GM12878 (cell line): ENCODE measurements around the gene SORCS2. TPM values are rescaled to one million over a fixed set of nuclear protein-coding genes. Genes with fewer than 3 reads are reported as not detected.

Experiments
- ATAC-seq: fragments of 200-7000 bp; cut with Tn5 transposase; 3 replicates; pipeline ENCODE4 v1.9.1; 2020; ENCODE audit warnings: mild to moderate bottlenecking, moderate library complexity
- BruUV-seq: library from RNA; stranded (reverse); fragments of 400-500 nt; replicated peaks from 2 replicates; lab custom pipeline; 2021; lab: Mats Ljungman, UMichigan
- CTCF ChIA-PET: fragments of 300-600 bp; sonication (Branson Sonifier 250); formaldehyde crosslinking; extraction: SDS; loops from one replicate; lab custom pipeline; 2021; ENCODE audit warnings: inconsistent platforms; lab: Yijun Ruan, JAX
- POLR2A ChIA-PET: fragments of 350-600 bp; formaldehyde crosslinking; extraction: SDS; loops from one replicate; lab custom pipeline; 2021; ENCODE audit warnings: inconsistent platforms; lab: Charles Lee
- RAD21 ChIA-PET: fragments of 300-600 bp; sonication (Branson Sonifier 250); formaldehyde crosslinking; loops from one replicate; lab custom pipeline; 2023; ENCODE audit warnings: antibody characterized with exemption; ENCODE audit not compliant: unreplicated experiment; lab: Charles Lee
- SMC1A ChIA-PET: fragments of 300-600 bp; sonication (Branson Sonifier 250); formaldehyde crosslinking; loops from one replicate; lab custom pipeline; 2023; ENCODE audit not compliant: unreplicated experiment, uncharacterized antibody; lab: Charles Lee
- DNase-seq: peaks from one replicate; pipeline ENCODE4 v3.0.0-alpha.2; 2011; ENCODE audit warnings: low read depth, low spot score
- FAIRE-seq: peaks from 3 replicates; lab custom pipeline; 2011; peaks lifted over from hg19 to GRCh38; lab: Jason Lieb, UNC
- H2AFZ ChIP-seq: 2 replicates; pipeline ENCODE4 v1.6.0; 2011; ENCODE audit warnings: low read depth, low read length, control low read depth; ENCODE audit not compliant: control insufficient read depth
- H3K27ac ChIP-seq: 2 replicates; pipeline ENCODE4 v1.5.1; 2011; ENCODE audit warnings: control low read depth; ENCODE audit not compliant: control insufficient read depth, insufficient read depth
- H3K27me3 ChIP-seq, 2 experiments: replicated peaks in 1 of 2; 2 replicates each; pipeline versions ENCODE4 v1.6.0 to v1.6.1; 2011; ENCODE audit warnings: low read length in 1 of 2; ENCODE audit not compliant: control insufficient read depth in 2 of 2, insufficient read depth in 2 of 2
- H3K36me3 ChIP-seq, 2 experiments: 2 replicates each; pipeline ENCODE4 v1.5.1; 2011; ENCODE audit warnings: low read length in 1 of 2; ENCODE audit not compliant: control insufficient read depth in 2 of 2, insufficient read depth in 2 of 2
- H3K4me1 ChIP-seq: 2 replicates; pipeline ENCODE4 v1.6.1; 2011; ENCODE audit warnings: mild to moderate bottlenecking, low read length, moderate library complexity, mixed read lengths; ENCODE audit not compliant: control insufficient read depth, insufficient read depth
- H3K4me2 ChIP-seq: 2 replicates; pipeline ENCODE4 v1.6.0; 2011; ENCODE audit warnings: control low read depth; ENCODE audit not compliant: control insufficient read depth, insufficient read depth
- H3K4me3 ChIP-seq: fragments of 200-600 bp; sonication (generic); 2 replicates; pipeline ENCODE4 v1.5.1; 2016
- H3K79me2 ChIP-seq: 2 replicates; pipeline ENCODE4 v1.6.0; 2011; ENCODE audit warnings: low read length; ENCODE audit not compliant: control insufficient read depth, insufficient read depth
- H3K9ac ChIP-seq: 2 replicates; pipeline ENCODE4 v1.8.0; 2011; ENCODE audit warnings: low read length, control low read depth, mixed read lengths; ENCODE audit not compliant: control insufficient read depth, insufficient read depth
- H3K9me3 ChIP-seq: replicated peaks from 3 replicates; pipeline ENCODE4 v1.5.1; 2011; ENCODE audit warnings: mild to moderate bottlenecking, low read length; ENCODE audit not compliant: control insufficient read depth, insufficient read depth
- H4K20me1 ChIP-seq: 2 replicates; pipeline ENCODE4 v1.6.0; 2011; ENCODE audit not compliant: control insufficient read depth, insufficient read depth
- ATF7 ChIP-seq: fragments of 450-650 bp; IDR thresholded peaks from 2 replicates; pipeline ENCODE4 v1.6.1; 2016; ENCODE audit warnings: low read depth, mild to moderate bottlenecking
- BCL11A ChIP-seq: IDR thresholded peaks from 2 replicates; pipeline ENCODE4 v1.6.1; 2011; ENCODE audit warnings: low read depth, low read length
- BCL3 ChIP-seq: IDR thresholded peaks from 2 replicates; pipeline ENCODE4 v1.6.1; 2011; ENCODE audit warnings: borderline replicate concordance, low read depth, mild to moderate bottlenecking, moderate library complexity, low read length; ENCODE audit not compliant: insufficient read depth, poor library complexity, severe bottlenecking
- CEBPZ ChIP-seq: fragments of 150-350 bp; IDR thresholded peaks from 2 replicates; pipeline ENCODE4 v1.6.1; 2016; ENCODE audit warnings: low read depth, low read length
- IRF5 ChIP-seq: fragments of 450-650 bp; IDR thresholded peaks from 2 replicates; pipeline ENCODE4 v1.6.1; 2017; ENCODE audit warnings: borderline replicate concordance
- KAT2A ChIP-seq: conservative IDR thresholded peaks from 2 replicates; pipeline ENCODE4 v1.6.1; 2011; ENCODE audit warnings: low read depth, low read length; ENCODE audit not compliant: control insufficient read depth
- NBN ChIP-seq: fragments of 450-650 bp; IDR thresholded peaks from 2 replicates; pipeline ENCODE4 v1.6.1; 2016
- POLR2AphosphoS2 ChIP-seq: IDR thresholded peaks from 2 replicates; pipeline ENCODE4 v1.6.1; 2011; ENCODE audit warnings: low read depth, mild to moderate bottlenecking, low read length, improper control_type of control experiment, moderate library complexity
- TCF7 ChIP-seq: IDR thresholded peaks from 2 replicates; pipeline ENCODE4 v1.6.1; 2014; ENCODE audit warnings: antibody characterized with exemption, borderline replicate concordance
- ZZZ3 ChIP-seq: IDR thresholded peaks from 2 replicates; pipeline ENCODE4 v1.6.1; 2011; ENCODE audit warnings: low read depth; ENCODE audit not compliant: control insufficient read depth, insufficient read length
- WGBS: methylation state at CpG from one replicate; pipeline ENCODE4 v1.1.6; 2016; ENCODE audit warnings: low lambda C conversion rate; ENCODE audit not compliant: insufficient replicate concordance, insufficient coverage; ENCODE audit errors: missing lambda C conversion rate; 5-methylcytosine and 5-hydroxymethylcytosine counted together
- in situ Hi-C: fragments of 300-500 bp; cut with MboI; formaldehyde crosslinking; loops from 9 replicates; pipeline ENCODE4 v1.14.3; 2018; ENCODE audit warnings: mixed read lengths
- intact Hi-C: fragments of 100-400 bp; cut with micrococcal nuclease; formaldehyde crosslinking; loops from one replicate; pipeline ENCODE4 v1.14.2; 2022; ENCODE audit not compliant: unreplicated experiment
- polyA plus RNA-seq, 11 experiments: library from polyadenylated mRNA; depleted of rRNA in 4 of 11; unstranded in 6 of 11; stranded (reverse) in 5 of 11; fragments of >200 nt; fragmentation: Nextera tagmentation in 4 of 11; fragmentation: Illumina TruSeq in 1 of 11; extraction: Ambion mirVana in 4 of 11; extraction: Trizol in 1 of 11; gene quantifications; 1 replicate in 1 of 11; 2 replicates in 10 of 11; pipeline versions ENCODE4 v1.2.1 to v1.2.3, GENCODE V29; 2011 to 2016; ENCODE audit warnings: inconsistent platforms in 2 of 11, missing spikeins in 2 of 11, low read depth in 1 of 11
- total RNA-seq, 4 experiments: library from RNA; depleted of rRNA in 3 of 4; stranded (reverse); fragments of >200 nt in 3 of 4; fragmentation: Illumina TruSeq in 1 of 4; extraction: Trizol in 1 of 4; gene quantifications; 2 replicates each; pipeline versions ENCODE4 v1.2.1 to v1.2.3, GENCODE V29; 2013 to 2021

Gene SORCS2
- total and polyA plus RNA-seq, 10 of the 15 experiments (the other 5 are each of a cell fraction or from before 2014, with no cell fraction given), result 0.01 to 0.15 (median 0.05) TPM; not detected in 5

- ChIA-PET SMC1A (no interaction called here), POLR2A (no interaction called here)
- BruUV-seq, result no TSS peak
- intact Hi-C loops, result no loop called here
- ATAC-seq, result no peak
- Histone ChIP-seq H3K9me3 (no peaks in the 10 kb centered on the region; the same call in 2 of the 3 replicates), H3K4me3 (no peak overlapping the region), H3K4me2 (no peak overlapping the region)
- 26% methylated on average over 3 of the region's 3 CpGs for WGBS
- no peak for TF ChIP-seq NBN
- TF ChIP-seq TCF7, result no peak
- TF ChIP-seq ZZZ3, result no peak
- TF ChIP-seq, all 136 proteins: peak for 0
- RAD21 ChIA-PET, result no interaction called here
- Histone ChIP-seq H3K36me3 (no peaks in the 10 kb centered on the region), H3K9ac (no peak overlapping the region), H3K4me1 (no peaks in the 10 kb centered on the region), H2AFZ (no peak overlapping the region), H3K79me2 (no peaks in the 10 kb centered on the region), H3K27ac (no peak overlapping the region), H4K20me1 (no peaks in the 10 kb centered on the region), H3K27me3 (no peaks in the 10 kb centered on the region)
- DNase-seq (no peak), FAIRE-seq (no peak)
- CTCF ChIA-PET, result no interaction called here
- in situ Hi-C loops, result no loop called here
Observed at GRCh38 chr4:7585768-7586167, 393.4 kb downstream of the SORCS2 start.

- CTCF ChIA-PET, result no interaction called here
- no peak overlapping the region for H3K27ac ChIP-seq
- RAD21 ChIA-PET, result no interaction called here
- SMC1A ChIA-PET, result no interaction called here
- H3K36me3 ChIP-seq, result no peaks in the 10 kb centered on the region
- no peaks in the 10 kb centered on the region for H4K20me1 ChIP-seq
- H3K4me3 ChIP-seq, result no peak overlapping the region
- no peak overlapping the region for H2AFZ ChIP-seq
- H3K27me3 ChIP-seq, result no peaks in the 10 kb centered on the region
- H3K9ac ChIP-seq, result no peak overlapping the region
- FAIRE-seq, result no peak
- BruUV-seq, result no TSS peak
- in situ Hi-C loops, result no loop called here
- intact Hi-C loops, result no loop called here
- no peak for DNase-seq
- WGBS, result 24% methylated on average over 23 of the region's 23 CpGs
- no peak for ATAC-seq
- no peaks in the 10 kb centered on the region for H3K79me2 ChIP-seq
- no peak overlapping the region for H3K4me2 ChIP-seq
- POLR2A ChIA-PET, result no interaction called here
- H3K9me3 ChIP-seq, result no peaks in the 10 kb centered on the region; the same call in 2 of the 3 replicates
- no peaks in the 10 kb centered on the region for H3K4me1 ChIP-seq
- no peak for TF ChIP-seq POLR2AphosphoS2
- TF ChIP-seq CEBPZ, result no peak
- no peak for TF ChIP-seq IRF5
- no peak for TF ChIP-seq ATF7
- TF ChIP-seq BCL11A, result no peak
- TF ChIP-seq KAT2A, result no peak
- TF ChIP-seq BCL3, result no peak
Observed at GRCh38 chr4:7587433-7588405, 395.4 kb downstream of the SORCS2 start.
